Measurements from ENCODE around the gene MTHFSD. TPM values are rescaled to one million over a fixed set of nuclear protein-coding genes. Genes with fewer than 3 reads are reported as not detected.

MTHFSD gene
- total RNA-seq, 4 donors from 2014 or later, result 10.1 to 17.9 (median 15.5) TPM

DNA sequence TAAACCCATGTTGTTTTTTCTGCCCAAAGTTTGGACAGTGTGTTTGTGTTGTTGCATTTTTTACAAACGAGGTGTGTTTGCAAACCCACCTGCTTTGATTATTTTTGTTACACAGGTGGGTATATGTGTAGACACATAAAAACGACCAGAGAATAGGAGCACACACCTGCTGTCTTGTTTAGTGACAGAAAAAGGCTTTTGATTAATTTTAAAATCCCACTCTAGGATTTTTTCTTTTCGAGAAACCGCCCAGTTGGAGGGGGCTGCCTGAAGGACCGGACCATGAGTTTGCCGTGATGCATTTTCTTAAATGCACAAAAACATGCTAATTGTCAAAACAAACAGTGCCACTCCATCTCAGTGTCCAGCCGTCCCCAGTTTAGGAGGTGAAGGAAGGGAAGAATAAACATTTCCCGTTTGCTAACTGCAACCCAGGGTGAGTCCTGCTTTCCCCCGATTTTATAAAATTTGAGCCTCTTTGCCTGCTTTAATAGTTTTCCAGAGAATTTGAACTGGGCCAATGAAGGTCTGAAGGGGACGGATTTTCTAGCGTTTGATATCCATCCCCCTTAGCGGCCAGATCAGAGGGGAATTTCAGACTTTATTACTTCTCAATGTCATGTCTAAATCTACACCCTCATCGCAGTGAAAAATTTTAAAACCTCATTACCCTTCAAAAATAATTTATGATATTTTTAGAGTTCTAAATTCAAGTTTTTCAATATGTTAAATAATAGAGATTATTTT lies 14.8 kb upstream of the MTHFSD start:
- peaks cover 0 to 100% (median 51%) of the 10 kb centered on the region in 4 donors for H3K27me3 ChIP-seq
- peaks cover under 1 to 34% (median 21%) of the 10 kb centered on the region in 4 donors for H3K4me1 ChIP-seq
- no peaks in the 10 kb centered on the region for H3K36me3 ChIP-seq
- intact Hi-C loops (cut with DNase I), result no loop called here
- WGBS, result 69% methylated on average over 13 of the region's 13 CpGs
- no peak for TF ChIP-seq CTCF (IDR thresholded peaks at IDR 0.05)
- TF ChIP-seq EP300 (IDR thresholded peaks at IDR 0.05), result no peak
- TF ChIP-seq POLR2AphosphoS5 (IDR thresholded peaks at IDR 0.05), result no peak
- TF ChIP-seq POLR2A (IDR thresholded peaks at IDR 0.05; ENCODE audit: low read depth), result no peak
- no peaks in the 10 kb centered on the region for H3K9me3 ChIP-seq
- DNase-seq (ENCODE audit: extremely low spot score), result no peak
- H3K4me3 ChIP-seq, result peak overlapping the region; percentile 5 to 48 (median 46)
- no peak overlapping the region for H3K27ac ChIP-seq (replicated peaks in 1 of 4)

GRCh38 chr16:86568677-86569623 lies 13.9 kb upstream of the MTHFSD start:
- TF ChIP-seq POLR2AphosphoS5 (IDR thresholded peaks at IDR 0.05) (no peak), CTCF (IDR thresholded peaks at IDR 0.05) (no peak)
- intact Hi-C loops (cut with DNase I), result no loop called here
- no peak for DNase-seq (ENCODE audit: extremely low spot score)
- no peaks in the 10 kb centered on the region for H3K36me3 ChIP-seq
- peak overlapping the region; percentile 27 to 49 (median 40) for H3K27ac ChIP-seq (replicated peaks in 1 of 4)
- WGBS, result 19% methylated on average over 23 of the region's 33 CpGs
- no peaks in the 10 kb centered on the region for H3K9me3 ChIP-seq
- H3K4me1 ChIP-seq, result peaks cover 4 to 39% (median 24%) of the 10 kb centered on the region in 4 donors
- peak overlapping the region; percentile 44 to 61 (median 48) for H3K4me3 ChIP-seq
- H3K27me3 ChIP-seq, result peaks cover 0 to 100% (median 58%) of the 10 kb centered on the region in 4 donors

DNA sequence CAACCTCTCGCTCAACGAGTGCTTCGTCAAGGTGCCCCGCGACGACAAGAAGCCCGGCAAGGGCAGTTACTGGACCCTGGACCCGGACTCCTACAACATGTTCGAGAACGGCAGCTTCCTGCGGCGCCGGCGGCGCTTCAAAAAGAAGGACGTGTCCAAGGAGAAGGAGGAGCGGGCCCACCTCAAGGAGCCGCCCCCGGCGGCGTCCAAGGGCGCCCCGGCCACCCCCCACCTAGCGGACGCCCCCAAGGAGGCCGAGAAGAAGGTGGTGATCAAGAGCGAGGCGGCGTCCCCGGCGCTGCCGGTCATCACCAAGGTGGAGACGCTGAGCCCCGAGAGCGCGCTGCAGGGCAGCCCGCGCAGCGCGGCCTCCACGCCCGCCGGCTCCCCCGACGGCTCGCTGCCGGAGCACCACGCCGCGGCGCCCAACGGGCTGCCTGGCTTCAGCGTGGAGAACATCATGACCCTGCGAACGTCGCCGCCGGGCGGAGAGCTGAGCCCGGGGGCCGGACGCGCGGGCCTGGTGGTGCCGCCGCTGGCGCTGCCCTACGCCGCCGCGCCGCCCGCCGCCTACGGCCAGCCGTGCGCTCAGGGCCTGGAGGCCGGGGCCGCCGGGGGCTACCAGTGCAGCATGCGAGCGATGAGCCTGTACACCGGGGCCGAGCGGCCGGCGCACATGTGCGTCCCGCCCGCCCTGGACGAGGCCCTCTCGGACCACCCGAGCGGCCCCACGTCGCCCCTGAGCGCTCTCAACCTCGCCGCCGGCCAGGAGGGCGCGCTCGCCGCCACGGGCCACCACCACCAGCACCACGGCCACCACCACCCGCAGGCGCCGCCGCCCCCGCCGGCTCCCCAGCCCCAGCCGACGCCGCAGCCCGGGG lies 12.9 kb upstream of the MTHFSD start:
- H3K4me3 ChIP-seq, result peak overlapping the region; percentile 44 to 61 (median 48)
- H3K9me3 ChIP-seq, result no peaks in the 10 kb centered on the region
- intact Hi-C loops (cut with DNase I), result no loop called here
- DNase-seq (ENCODE audit: extremely low spot score), result no peak
- TF ChIP-seq CTCF (IDR thresholded peaks at IDR 0.05), result no peak
- no peak for TF ChIP-seq POLR2A (IDR thresholded peaks at IDR 0.05; ENCODE audit: low read depth)
- TF ChIP-seq EP300 (IDR thresholded peaks at IDR 0.05), result no peak
- TF ChIP-seq POLR2AphosphoS5 (IDR thresholded peaks at IDR 0.05), result no peak
- no peaks in the 10 kb centered on the region for H3K36me3 ChIP-seq
- peak overlapping the region; percentile 33 to 66 (median 56) for H3K27ac ChIP-seq (replicated peaks in 1 of 4)
- 4% methylated on average over 17 of the region's 116 CpGs for WGBS
- H3K27me3 ChIP-seq, result peaks cover 0 to 97% (median 58%) of the 10 kb centered on the region in 4 donors
- peaks cover 5 to 47% (median 33%) of the 10 kb centered on the region in 4 donors for H3K4me1 ChIP-seq

DNA sequence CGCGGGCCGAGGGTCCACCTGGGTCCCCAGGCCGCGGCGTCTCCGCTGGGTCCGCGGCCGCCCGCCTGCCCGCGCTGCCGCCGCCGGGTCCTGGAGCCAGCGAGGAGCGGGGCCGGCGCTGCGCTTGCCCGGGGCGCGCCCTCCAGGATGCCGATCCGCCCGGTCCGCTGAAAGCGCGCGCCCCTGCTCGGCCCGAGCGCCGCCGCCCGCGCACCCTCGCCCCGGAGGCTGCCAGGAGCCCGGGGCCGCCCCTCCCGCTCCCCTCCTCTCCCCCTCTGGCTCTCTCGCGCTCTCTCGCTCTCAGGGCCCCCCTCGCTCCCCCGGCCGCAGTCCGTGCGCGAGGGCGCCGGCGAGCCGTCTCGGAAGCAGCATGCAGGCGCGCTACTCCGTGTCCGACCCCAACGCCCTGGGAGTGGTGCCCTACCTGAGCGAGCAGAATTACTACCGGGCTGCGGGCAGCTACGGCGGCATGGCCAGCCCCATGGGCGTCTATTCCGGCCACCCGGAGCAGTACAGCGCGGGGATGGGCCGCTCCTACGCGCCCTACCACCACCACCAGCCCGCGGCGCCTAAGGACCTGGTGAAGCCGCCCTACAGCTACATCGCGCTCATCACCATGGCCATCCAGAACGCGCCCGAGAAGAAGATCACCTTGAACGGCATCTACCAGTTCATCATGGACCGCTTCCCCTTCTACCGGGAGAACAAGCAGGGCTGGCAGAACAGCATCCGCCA lies 12.1 kb upstream of the MTHFSD start:
- peaks cover 5 to 47% (median 33%) of the 10 kb centered on the region in 4 donors for H3K4me1 ChIP-seq
- no peaks in the 10 kb centered on the region for H3K9me3 ChIP-seq
- TF ChIP-seq EP300 (IDR thresholded peaks at IDR 0.05), result no peak
- TF ChIP-seq POLR2AphosphoS5 (IDR thresholded peaks at IDR 0.05), result no peak
- TF ChIP-seq POLR2A (IDR thresholded peaks at IDR 0.05; ENCODE audit: low read depth), result no peak
- TF ChIP-seq CTCF (IDR thresholded peaks at IDR 0.05), result no peak
- H3K27me3 ChIP-seq, result peaks cover 0 to 96% (median 54%) of the 10 kb centered on the region in 4 donors
- H3K4me3 ChIP-seq, result peak overlapping the region; percentile 44 to 61 (median 48)
- peak overlapping the region; percentile 33 to 66 (median 56) for H3K27ac ChIP-seq (replicated peaks in 1 of 4)
- no peak for DNase-seq (ENCODE audit: extremely low spot score)
- no peaks in the 10 kb centered on the region for H3K36me3 ChIP-seq
- intact Hi-C loops (cut with DNase I), result no loop called here
- WGBS, result 2% methylated on average over 20 of the region's 88 CpGs
